Uterus (tissue), 2 donors: Measurements from ENCODE around the gene SH2D4B.

Source experiments
- CTCF ChIP-seq, 4 experiments: fragments of 200-600 bp in 2 of 4; fragments of 450-650 bp in 2 of 4; sonication (generic) in 2 of 4; IDR thresholded peaks; one replicate each; pipeline ENCODE4 v1.5.1; 2016 to 2019; ENCODE audit warnings: antibody characterized with exemption in 4 of 4, mild to moderate bottlenecking in 2 of 4, moderate library complexity in 1 of 4
- POLR2A ChIP-seq, 2 donors: fragments of 450-650 bp; IDR thresholded peaks; one replicate each; pipeline ENCODE4 v1.6.1; 2016; ENCODE audit warnings: antibody characterized with exemption in 2 of 2, mild to moderate bottlenecking in 1 of 2, moderate library complexity in 1 of 2

GRCh38 chr10:80530816-80531215, 6.9 kb upstream of the SH2D4B start:
- no peak for TF ChIP-seq CTCF (IDR thresholded peaks at IDR 0.05)
- no peak for TF ChIP-seq POLR2A (IDR thresholded peaks at IDR 0.05)
